Measurements from ENCODE around the gene P2RY11.

- TF ChIP-seq, protein P1, sequence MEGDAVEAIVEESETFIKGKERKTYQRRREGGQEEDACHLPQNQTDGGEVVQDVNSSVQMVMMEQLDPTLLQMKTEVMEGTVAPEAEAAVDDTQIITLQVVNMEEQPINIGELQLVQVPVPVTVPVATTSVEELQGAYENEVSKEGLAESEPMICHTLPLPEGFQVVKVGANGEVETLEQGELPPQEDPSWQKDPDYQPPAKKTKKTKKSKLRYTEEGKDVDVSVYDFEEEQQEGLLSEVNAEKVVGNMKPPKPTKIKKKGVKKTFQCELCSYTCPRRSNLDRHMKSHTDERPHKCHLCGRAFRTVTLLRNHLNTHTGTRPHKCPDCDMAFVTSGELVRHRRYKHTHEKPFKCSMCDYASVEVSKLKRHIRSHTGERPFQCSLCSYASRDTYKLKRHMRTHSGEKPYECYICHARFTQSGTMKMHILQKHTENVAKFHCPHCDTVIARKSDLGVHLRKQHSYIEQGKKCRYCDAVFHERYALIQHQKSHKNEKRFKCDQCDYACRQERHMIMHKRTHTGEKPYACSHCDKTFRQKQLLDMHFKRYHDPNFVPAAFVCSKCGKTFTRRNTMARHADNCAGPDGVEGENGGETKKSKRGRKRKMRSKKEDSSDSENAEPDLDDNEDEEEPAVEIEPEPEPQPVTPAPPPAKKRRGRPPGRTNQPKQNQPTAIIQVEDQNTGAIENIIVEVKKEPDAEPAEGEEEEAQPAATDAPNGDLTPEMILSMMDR (IDR thresholded peaks at IDR 0.05), result no peak
- no peak for TF ChIP-seq POLR2A (IDR thresholded peaks at IDR 0.05)
Measured at GRCh38 chr19:10149427-10149826, 37.9 kb downstream of the P2RY11 start.
